Sigmoid colon (tissue), 7 donors: Measurements from ENCODE around the gene ZNF679. TPM values are rescaled to one million over a fixed set of nuclear protein-coding genes. Genes with fewer than 3 reads are reported as not detected.
"Not testable (repeated sequence)": the region's sequence is repeated elsewhere in the genome, so short reads cannot be mapped to it uniquely, and the experiment has no call there.

Source experiments
- DNase-seq: peaks from one replicate; pipeline ENCODE4 v3.0.0-alpha.2; 2019
- H3K27ac ChIP-seq, 4 donors: fragments of 200-600 bp; sonication (generic); one replicate each; pipeline ENCODE4 v1.5.1; 2016 to 2019; ENCODE audit warnings: mild to moderate bottlenecking in 1 of 4
- H3K27me3 ChIP-seq, 3 donors: fragments of 200-600 bp; sonication (generic); one replicate each; pipeline ENCODE4 v1.5.1; 2019; ENCODE audit warnings: mild to moderate bottlenecking in 1 of 3
- H3K36me3 ChIP-seq, 4 donors: fragments of 200-600 bp; sonication (generic); one replicate each; pipeline ENCODE4 v1.5.1; 2016 to 2019
- H3K4me1 ChIP-seq, 4 donors: fragments of 200-600 bp; sonication (generic); one replicate each; pipeline ENCODE4 v1.5.1; 2017 to 2019
- H3K4me3 ChIP-seq, 4 donors: fragments of 200-600 bp; sonication (generic); one replicate each; pipeline ENCODE4 v1.5.1; 2017 to 2019; ENCODE audit warnings: mild to moderate bottlenecking in 2 of 4, moderate library complexity in 1 of 4
- H3K9me3 ChIP-seq, 4 donors: fragments of 200-600 bp in 3 of 4; sonication (generic) in 3 of 4; one replicate each; pipeline versions ENCODE4 v1.5.1 to v1.6.1; 2013 to 2019
- CTCF ChIP-seq, 4 experiments: fragments of 450-650 bp in 3 of 4; fragments of 200-600 bp in 1 of 4; IDR thresholded peaks; one replicate each; pipeline ENCODE4 v1.5.1; 2016 to 2019; ENCODE audit warnings: antibody characterized with exemption in 4 of 4, mild to moderate bottlenecking in 3 of 4, moderate library complexity in 2 of 4
- EP300 ChIP-seq, 4 donors: sonication (generic); formaldehyde crosslinking; IDR thresholded peaks; one replicate each; pipeline ENCODE4 v1.6.1; 2017; ENCODE audit warnings: antibody characterized with exemption in 4 of 4
- POLR2A ChIP-seq, 2 donors: fragments of 450-650 bp; IDR thresholded peaks; one replicate each; pipeline ENCODE4 v1.6.1; 2016; ENCODE audit warnings: antibody characterized with exemption in 2 of 2, mild to moderate bottlenecking in 2 of 2, moderate library complexity in 2 of 2
- POLR2AphosphoS5 ChIP-seq, 4 donors: sonication (generic); formaldehyde crosslinking; IDR thresholded peaks; one replicate each; pipeline ENCODE4 v1.6.1; 2017; ENCODE audit warnings: antibody characterized with exemption in 4 of 4
- WGBS, 2 donors: extraction: QIAGEN DNeasy Blood & Tissue Kit; methylation state at CpG; one replicate each; pipeline ENCODE4 v1.1.7; 2013; 5-methylcytosine and 5-hydroxymethylcytosine counted together
- intact Hi-C: fragments of 100-400 bp; cut with DNase I; formaldehyde crosslinking; loops from one replicate; pipeline ENCODE4 v1.15.1; 2023
- polyA plus RNA-seq, 3 donors: library from polyadenylated mRNA; stranded (reverse); fragments of 200-250 nt; gene quantifications; one replicate each; pipeline ENCODE4 v1.2.3, GENCODE V29; 2013
- total RNA-seq, 4 donors: library from RNA; depleted of rRNA; stranded (reverse); fragments of >200 nt; gene quantifications; one replicate each; pipeline ENCODE4 v1.1.0, GENCODE V29; 2016
- donor health status: healthy with polysubstance abuse.
- donor health status: Bipolar disorder and iron deficiency.
- donor health status: healthy.

Gene ZNF679
- total and polyA plus RNA-seq, 7 donors = not detected

GRCh38 chr7:64294701-64295420 lies 66.6 kb downstream of the ZNF679 start:
- WGBS, 2 donors = 54 to 57% methylated on average over 1 of the region's 1 CpG
- TF ChIP-seq POLR2AphosphoS5 (IDR thresholded peaks at IDR 0.05) (no peak), CTCF (IDR thresholded peaks at IDR 0.05) (no peak), POLR2A (IDR thresholded peaks at IDR 0.05) (no peak), EP300 (IDR thresholded peaks at IDR 0.05) (no peak)
- no peak overlapping the region for H3K27ac ChIP-seq
- no peak overlapping the region for H3K4me3 ChIP-seq
- DNase-seq = no peak
- intact Hi-C loops = no loop called here
- H3K36me3 ChIP-seq = no peaks in the 10 kb centered on the region
- no peaks in the 10 kb centered on the region for H3K27me3 ChIP-seq
- H3K4me1 ChIP-seq = no peaks in the 10 kb centered on the region
- no peaks in the 10 kb centered on the region for H3K9me3 ChIP-seq

- H3K4me3 ChIP-seq, H3K27me3 ChIP-seq, H3K27ac ChIP-seq, H3K36me3 ChIP-seq, H3K4me1 ChIP-seq, intact Hi-C loops, H3K9me3 ChIP-seq, DNase-seq: not testable (repeated sequence)
- WGBS, 2 donors = 67 to 87% methylated on average over 1 of the region's 1 CpG
These were observed 69.1 kb downstream of the ZNF679 start for GRCh38 chr7:64297418-64297817.

GRCh38 chr7:64300641-64301405 lies 72.5 kb downstream of the ZNF679 start:
- Histone ChIP-seq H3K4me3 (no peak overlapping the region), H3K9me3 (no peaks in the 10 kb centered on the region), H3K27ac (no peak overlapping the region), H3K4me1 (no peaks in the 10 kb centered on the region), H3K27me3 (no peaks in the 10 kb centered on the region), H3K36me3 (no peaks in the 10 kb centered on the region)
- TF ChIP-seq EP300 (IDR thresholded peaks at IDR 0.05) (no peak), CTCF (IDR thresholded peaks at IDR 0.05) (no peak), POLR2AphosphoS5 (IDR thresholded peaks at IDR 0.05) (no peak), POLR2A (IDR thresholded peaks at IDR 0.05) (no peak)
- no peak for DNase-seq
- 89 to 92% methylated on average over 9 of the region's 9 CpGs for WGBS, 2 donors
- intact Hi-C loops = no loop called here

GRCh38 chr7:64307254-64308015 lies 79.2 kb downstream of the ZNF679 start:
- H3K27me3 ChIP-seq = no peaks in the 10 kb centered on the region
- TF ChIP-seq POLR2AphosphoS5 (IDR thresholded peaks at IDR 0.05) = peak; percentile 33 to 72 (median 54)
- TF ChIP-seq CTCF (IDR thresholded peaks at IDR 0.05) = peak in 2 of 4 experiments; percentile 13 to 22
- peak in 1 of 2 donors; percentile 15 for TF ChIP-seq POLR2A (IDR thresholded peaks at IDR 0.05)
- TF ChIP-seq EP300 (IDR thresholded peaks at IDR 0.05) = no peak
- peak overlapping the region; percentile 85 to 88 (median 86) for H3K27ac ChIP-seq
- H3K9me3 ChIP-seq = no peaks in the 10 kb centered on the region
- no peaks in the 10 kb centered on the region for H3K36me3 ChIP-seq
- WGBS, 2 donors = 2% methylated on average over 33 of the region's 33 CpGs
- intact Hi-C loops = loop anchor here (5.0 kb wide), 1 partner anchor 255 kb away; the partner anchor contains the start of gene ZNF680
- DNase-seq = peak; percentile 96
- H3K4me3 ChIP-seq = peak overlapping the region; percentile 51 to 59 (median 58)
- H3K4me1 ChIP-seq = peaks cover 0 to 15% (median 9%) of the 10 kb centered on the region in 4 donors

- no peaks in the 10 kb centered on the region for H3K9me3 ChIP-seq
- no peaks in the 10 kb centered on the region for H3K27me3 ChIP-seq
- no peaks in the 10 kb centered on the region for H3K36me3 ChIP-seq
- TF ChIP-seq CTCF (IDR thresholded peaks at IDR 0.05) (no peak), POLR2A (IDR thresholded peaks at IDR 0.05) (no peak), POLR2AphosphoS5 (IDR thresholded peaks at IDR 0.05) (no peak), EP300 (IDR thresholded peaks at IDR 0.05) (no peak)
- no peak for DNase-seq
- 29 to 64% methylated on average over 7 of the region's 7 CpGs for WGBS, 2 donors
- H3K4me3 ChIP-seq = peak overlapping the region; percentile 51 to 59 (median 58)
- intact Hi-C loops = loop anchor here (5.0 kb wide), 1 partner anchor 254 kb away; the partner anchor contains the start of gene ZNF680
- H3K27ac ChIP-seq = peak overlapping the region; percentile 85 to 88 (median 86)
- H3K4me1 ChIP-seq = peaks cover 0 to 15% (median 9%) of the 10 kb centered on the region in 4 donors
These were observed 79.7 kb downstream of the ZNF679 start for GRCh38 chr7:64308016-64308270.
